ENCODE data around the gene SLC9A6.

The SLC9A6 gene

GRCh38 chrX:135981010-135981409 lies 4.2 kb upstream of the SLC9A6 start:
- H3K4me2 ChIP-seq = no peak overlapping the region
- no peak overlapping the region for H3K27ac ChIP-seq
- H3K36me3 ChIP-seq (ENCODE audit: insufficient read depth) = no peaks in the 10 kb centered on the region
- no peak overlapping the region for H2AFZ ChIP-seq (ENCODE audit: low read depth)
- H3K4me1 ChIP-seq (ENCODE audit: low read depth, poor library complexity, severe bottlenecking) = peaks cover 9% of the 10 kb centered on the region
- H3K4me3 ChIP-seq (IDR thresholded peaks at IDR 0.05; ENCODE audit: insufficient read depth, low read depth, low read length) = no peak overlapping the region
- no peak for TF ChIP-seq CTCF (conservative IDR thresholded peaks at IDR 0.05; ENCODE audit: low read depth, low read length)
- no peaks in the 10 kb centered on the region for H3K79me2 ChIP-seq (ENCODE audit: insufficient read depth, low read depth)
- H3K9ac ChIP-seq = no peak overlapping the region
- H4K20me1 ChIP-seq (ENCODE audit: insufficient read depth) = no peaks in the 10 kb centered on the region
- H3K27me3 ChIP-seq (ENCODE audit: insufficient read depth, low read depth) = no peaks in the 10 kb centered on the region

GRCh38 chrX:135981668-135982067 lies 3.6 kb upstream of the SLC9A6 start:
- no peaks in the 10 kb centered on the region for H4K20me1 ChIP-seq (ENCODE audit: insufficient read depth)
- no peak overlapping the region for H3K27ac ChIP-seq
- no peak for TF ChIP-seq CTCF (conservative IDR thresholded peaks at IDR 0.05; ENCODE audit: low read depth, low read length)
- H3K79me2 ChIP-seq (ENCODE audit: insufficient read depth, low read depth) = no peaks in the 10 kb centered on the region
- H3K4me1 ChIP-seq (ENCODE audit: low read depth, poor library complexity, severe bottlenecking) = peaks cover 9% of the 10 kb centered on the region
- H2AFZ ChIP-seq (ENCODE audit: low read depth) = no peak overlapping the region
- no peak overlapping the region for H3K4me3 ChIP-seq (IDR thresholded peaks at IDR 0.05; ENCODE audit: insufficient read depth, low read depth, low read length)
- H3K9ac ChIP-seq = no peak overlapping the region
- H3K36me3 ChIP-seq (ENCODE audit: insufficient read depth) = no peaks in the 10 kb centered on the region
- no peak overlapping the region for H3K4me2 ChIP-seq
- no peaks in the 10 kb centered on the region for H3K27me3 ChIP-seq (ENCODE audit: insufficient read depth, low read depth)

- no peak overlapping the region for H2AFZ ChIP-seq (ENCODE audit: low read depth)
- H3K4me2 ChIP-seq = no peak overlapping the region
- H3K9ac ChIP-seq = no peak overlapping the region
- H3K4me3 ChIP-seq (IDR thresholded peaks at IDR 0.05; ENCODE audit: insufficient read depth, low read depth, low read length) = no peak overlapping the region
- no peak for TF ChIP-seq CTCF (conservative IDR thresholded peaks at IDR 0.05; ENCODE audit: low read depth, low read length)
- no peaks in the 10 kb centered on the region for H4K20me1 ChIP-seq (ENCODE audit: insufficient read depth)
- H3K79me2 ChIP-seq (ENCODE audit: insufficient read depth, low read depth) = no peaks in the 10 kb centered on the region
- no peak overlapping the region for H3K27ac ChIP-seq
- H3K4me1 ChIP-seq (ENCODE audit: low read depth, poor library complexity, severe bottlenecking) = peaks cover 9% of the 10 kb centered on the region
- H3K36me3 ChIP-seq (ENCODE audit: insufficient read depth) = no peaks in the 10 kb centered on the region
- H3K27me3 ChIP-seq (ENCODE audit: insufficient read depth, low read depth) = no peaks in the 10 kb centered on the region
Measured at GRCh38 chrX:135982860-135983259, 2.4 kb upstream of the SLC9A6 start.

- Histone ChIP-seq H3K4me3 (IDR thresholded peaks at IDR 0.05; ENCODE audit: insufficient read depth, low read depth, low read length) (no peak overlapping the region), H2AFZ (ENCODE audit: low read depth) (peak overlapping the region; percentile 90), H3K27ac (no peak overlapping the region)
Measured at GRCh38 chrX:135984256-135984655, 979 bp upstream of the SLC9A6 start.

More at GRCh38 chrX:135984256-135984655, 979 bp upstream of the SLC9A6 start:
- Histone ChIP-seq H3K27me3 (ENCODE audit: insufficient read depth, low read depth) (no peaks in the 10 kb centered on the region), H3K79me2 (ENCODE audit: insufficient read depth, low read depth) (no peaks in the 10 kb centered on the region), H3K4me1 (ENCODE audit: low read depth, poor library complexity, severe bottlenecking) (peaks cover 9% of the 10 kb centered on the region), H3K36me3 (ENCODE audit: insufficient read depth) (no peaks in the 10 kb centered on the region), H3K9ac (no peak overlapping the region), H4K20me1 (ENCODE audit: insufficient read depth) (no peaks in the 10 kb centered on the region), H3K4me2 (peak overlapping the region; percentile 50)
- TF ChIP-seq CTCF (conservative IDR thresholded peaks at IDR 0.05; ENCODE audit: low read depth, low read length) = no peak
